HepG2 (cell line): Measurements from ENCODE around the gene THBD. TPM values are rescaled to one million over a fixed set of nuclear protein-coding genes. Genes with fewer than 3 reads are reported as not detected.

ENCODE experiments used
- ATAC-seq: fragments of 200-7000 bp; cut with Tn5 transposase; 3 replicates; pipeline ENCODE4 v1.9.1; 2020; ENCODE audit warnings: mild to moderate bottlenecking, moderate library complexity
- BruUV-seq: library from RNA; stranded (reverse); fragments of 400-500 nt; replicated peaks from 2 replicates; lab custom pipeline; 2021; lab: Mats Ljungman, UMichigan
- CTCF ChIA-PET: fragments of 300-600 bp; formaldehyde crosslinking; extraction: SDS; loops from one replicate; lab custom pipeline; 2021; ENCODE audit warnings: low total read pairs, inconsistent platforms, low intra/inter-chr PET ratio; lab: Yijun Ruan, JAX
- POLR2A ChIA-PET: fragments of 350-600 bp; sonication (Branson Sonifier 250); formaldehyde crosslinking; loops from one replicate; lab custom pipeline; 2020; ENCODE audit warnings: antibody characterized with exemption, inconsistent platforms; lab: Yijun Ruan, JAX
- DNase-seq: peaks from one replicate; pipeline ENCODE4 v3.0.0-alpha.2; 2015; ENCODE audit warnings: low spot score
- FAIRE-seq: peaks from 3 replicates; lab custom pipeline; 2011; peaks lifted over from hg19 to GRCh38; lab: Jason Lieb, UNC
- H2AFZ ChIP-seq: one replicate; pipeline ENCODE4 v1.6.1; 2011; ENCODE audit warnings: low read length, inconsistent platforms
- H3K27ac ChIP-seq: fragments of 300-600 bp; 3 replicates; pipeline ENCODE4 v1.8.0; 2011; ENCODE audit warnings: mixed run types, mild to moderate bottlenecking, mixed read lengths, low read length, inconsistent platforms; ENCODE audit not compliant: insufficient read depth; ENCODE audit errors: extremely low read length
- H3K27me3 ChIP-seq, 2 experiments: fragments of 200-600 bp in 1 of 2; 2 replicates in 1 of 2; 3 replicates in 1 of 2; pipeline versions ENCODE4 v1.6.0 to v1.8.0; 2011; ENCODE audit warnings: low read length in 2 of 2, mild to moderate bottlenecking in 2 of 2, moderate library complexity in 2 of 2, inconsistent platforms in 1 of 2; ENCODE audit not compliant: insufficient read depth in 2 of 2, control insufficient read depth in 1 of 2
- H3K36me3 ChIP-seq, 2 experiments: fragments of 200-600 bp in 1 of 2; replicated peaks in 1 of 2; 2 replicates in 1 of 2; 3 replicates in 1 of 2; pipeline versions ENCODE4 v1.5.1 to v1.8.0; 2011; ENCODE audit warnings: low read length in 2 of 2, inconsistent platforms in 1 of 2; ENCODE audit not compliant: insufficient read depth in 2 of 2, control insufficient read depth in 1 of 2
- H3K4me1 ChIP-seq: 2 replicates; pipeline ENCODE4 v1.5.1; 2012; ENCODE audit warnings: low read length, inconsistent platforms; ENCODE audit not compliant: insufficient read depth
- H3K4me2 ChIP-seq: 2 replicates; pipeline ENCODE4 v1.6.0; 2011; ENCODE audit warnings: low read depth, low read length, inconsistent platforms
- H3K4me3 ChIP-seq, 3 experiments: fragments of 200-600 bp in 1 of 3; sonication (generic), shearing (Covaris generic) in 1 of 3; replicated peaks in 1 of 3; 2 replicates each; pipeline ENCODE4 v1.5.1; 2011 to 2016; ENCODE audit warnings: low read length in 3 of 3, inconsistent platforms in 2 of 3, low read depth in 2 of 3, mild to moderate bottlenecking in 2 of 3, control low read depth in 1 of 3, mixed read lengths in 1 of 3; ENCODE audit not compliant: insufficient read depth in 1 of 3
- H3K79me2 ChIP-seq: one replicate; pipeline ENCODE4 v1.6.1; 2011; ENCODE audit warnings: low read length, inconsistent platforms; ENCODE audit not compliant: insufficient read depth
- H3K9ac ChIP-seq: 2 replicates; pipeline ENCODE4 v1.6.0; 2011; ENCODE audit warnings: mild to moderate bottlenecking, low read depth, low read length, inconsistent platforms; ENCODE audit not compliant: insufficient read depth
- H3K9me3 ChIP-seq: 2 replicates; pipeline ENCODE4 v1.5.1; 2012; ENCODE audit warnings: mild to moderate bottlenecking, low read length
- H4K20me1 ChIP-seq: 2 replicates; pipeline ENCODE4 v1.6.0; 2011; ENCODE audit warnings: inconsistent platforms, mild to moderate bottlenecking, low read length, moderate library complexity; ENCODE audit not compliant: insufficient read depth
- CBX5 ChIP-seq: sonication (generic); formaldehyde crosslinking; IDR thresholded peaks from 2 replicates; pipeline ENCODE4 v1.4.0; 2020; ENCODE audit warnings: missing genetic modification reagents, borderline replicate concordance
- CTCF ChIP-seq: sonication (generic); formaldehyde crosslinking; IDR thresholded peaks from 2 replicates; pipeline ENCODE4 v1.5.0; 2020; ENCODE audit warnings: mild to moderate bottlenecking, missing genetic modification reagents, moderate library complexity
- ISX ChIP-seq: sonication (generic); formaldehyde crosslinking; conservative IDR thresholded peaks from 2 replicates; pipeline ENCODE4 v1.5.0; 2020; ENCODE audit warnings: missing genetic modification reagents
- JUND ChIP-seq: sonication (generic); formaldehyde crosslinking; IDR thresholded peaks from 2 replicates; pipeline ENCODE4 v1.8.0; 2022; ENCODE audit warnings: mild to moderate bottlenecking, missing genetic modification reagents
- NAIF1 ChIP-seq: sonication (generic); formaldehyde crosslinking; IDR thresholded peaks from 2 replicates; pipeline ENCODE4 v1.5.0; 2020; ENCODE audit warnings: mild to moderate bottlenecking, missing genetic modification reagents, borderline replicate concordance
- PCBP2 ChIP-seq: fragments of 200-400 bp; formaldehyde crosslinking; optimal IDR thresholded peaks from 2 replicates; pipeline ENCODE3; 2018; ENCODE audit warnings: low read length, low read depth; ENCODE audit not compliant: poor library complexity, severe bottlenecking
- PHF5A ChIP-seq: IDR thresholded peaks from one replicate; pipeline ENCODE4 v1.6.1; 2018; ENCODE audit warnings: low read depth, missing genetic modification reagents; ENCODE audit not compliant: unreplicated experiment
- SKIL ChIP-seq: sonication (generic); formaldehyde crosslinking; IDR thresholded peaks from 2 replicates; pipeline ENCODE4 v1.8.0; 2022; ENCODE audit warnings: missing genetic modification reagents, mild to moderate bottlenecking, moderate library complexity, borderline replicate concordance
- SMC3 ChIP-seq: IDR thresholded peaks from 2 replicates; pipeline ENCODE4 v1.6.1; 2011; ENCODE audit warnings: low read length, improper control_type of control experiment
- SMYD3 ChIP-seq: sonication (generic); formaldehyde crosslinking; IDR thresholded peaks from 2 replicates; pipeline ENCODE4 v1.8.1; 2023; ENCODE audit warnings: mild to moderate bottlenecking, missing genetic modification reagents
- STAG1 ChIP-seq: sonication (generic); formaldehyde crosslinking; IDR thresholded peaks from 2 replicates; pipeline ENCODE4 v1.4.0; 2020; ENCODE audit warnings: missing genetic modification reagents
- ZNF234 ChIP-seq: sonication (generic); formaldehyde crosslinking; conservative IDR thresholded peaks from 2 replicates; pipeline ENCODE4 v1.5.1; 2020; ENCODE audit warnings: mild to moderate bottlenecking, missing genetic modification reagents
- ZNF275 ChIP-seq: sonication (generic); formaldehyde crosslinking; IDR thresholded peaks from 2 replicates; pipeline ENCODE4 v1.8.0; 2022; ENCODE audit warnings: missing genetic modification reagents, mild to moderate bottlenecking, inconsistent platforms, borderline replicate concordance
- WGBS: methylation state at CpG from one replicate; pipeline ENCODE4 v1.1.6; 2017; ENCODE audit warnings: low lambda C conversion rate; 5-methylcytosine and 5-hydroxymethylcytosine counted together
- in situ Hi-C: cut with HindIII; loops from 2 replicates; pipeline ENCODE4 v1.10.0; 2017; ENCODE audit warnings: low pct_unique_long_range_greater_than_20kb; ENCODE audit not compliant: extremely low pct_ligation_motif_present
- intact Hi-C: fragments of 100-400 bp; cut with micrococcal nuclease; formaldehyde crosslinking; loops from one replicate; pipeline ENCODE4 v1.10.0; 2022; ENCODE audit not compliant: unreplicated experiment
- polyA plus RNA-seq, 8 experiments: library from polyadenylated mRNA; depleted of rRNA in 3 of 8; stranded (reverse) in 7 of 8; unstranded in 1 of 8; fragments of >200 nt; fragmentation: Illumina TruSeq in 4 of 8; extraction: Trizol in 4 of 8; gene quantifications; 2 replicates each; pipeline versions ENCODE4 v1.2.1 to v1.2.3, GENCODE V29; 2011 to 2016; ENCODE audit warnings: low read depth in 4 of 8, missing spikeins in 1 of 8, mixed read lengths in 1 of 8; ENCODE audit not compliant: insufficient read depth in 1 of 8
- total RNA-seq, 5 experiments: library from RNA; depleted of rRNA; stranded (reverse); fragments of >200 nt; fragmentation: Illumina TruSeq; extraction: Trizol; gene quantifications; 2 replicates each; pipeline ENCODE4 v1.2.3, GENCODE V29; 2016; ENCODE audit warnings: low read depth in 1 of 5

THBD gene
- total and polyA plus RNA-seq, 2 of the 13 experiments (the other 11 are each of a cell fraction or from before 2014, with no cell fraction given), result 0.03 TPM; not detected in 1

- no peak overlapping the region for H2AFZ ChIP-seq
- FAIRE-seq (no peak), DNase-seq (peak; percentile 16), ATAC-seq (peak; percentile 80)
- H3K9ac ChIP-seq, result no peak overlapping the region
- TF ChIP-seq CBX5 (no peak), JUND (CRISPR knock-in tag) (no peak; the same call in 1 of the 2 replicates), STAG1 (CRISPR knock-in tag) (peak; percentile 59), CTCF (CRISPR knock-in tag) (peak; percentile 70), SMC3 (peak; percentile 15; the same call in 1 of the 2 replicates)
- no peaks in the 10 kb centered on the region for H3K9me3 ChIP-seq
- H3K27ac ChIP-seq, result no peak overlapping the region
- no peaks in the 10 kb centered on the region for H3K27me3 ChIP-seq
- intact Hi-C loops (loop anchor here (10.0 kb wide), 1 partner anchor 384 kb away; no protein-coding TSS in a partner anchor), in situ Hi-C loops (no loop called here)
- H3K79me2 ChIP-seq, result no peaks in the 10 kb centered on the region
- H3K4me3 ChIP-seq, result no peak overlapping the region
- H3K4me2 ChIP-seq, result no peak overlapping the region
- H3K36me3 ChIP-seq, result no peaks in the 10 kb centered on the region
- H4K20me1 ChIP-seq, result no peaks in the 10 kb centered on the region
- WGBS, result 9% methylated on average over 6 of the region's 6 CpGs
- no peaks in the 10 kb centered on the region for H3K4me1 ChIP-seq
- no TSS peak for BruUV-seq
- POLR2A ChIA-PET, result no interaction called here
- CTCF ChIA-PET, result no interaction called here
Observed at GRCh38 chr20:23079016-23079351, 29.5 kb upstream of the THBD start.

GRCh38 chr20:23078351-23079015, 29.0 kb upstream of the THBD start:
- H3K4me1 ChIP-seq, result no peaks in the 10 kb centered on the region
- H3K9me3 ChIP-seq, result no peaks in the 10 kb centered on the region
- intact Hi-C loops (loop anchor here (10.0 kb wide), 1 partner anchor 384 kb away; no protein-coding TSS in a partner anchor), in situ Hi-C loops (no loop called here)
- ChIA-PET CTCF (no interaction called here), POLR2A (no interaction called here)
- no TSS peak for BruUV-seq
- no peak overlapping the region for H2AFZ ChIP-seq
- H3K79me2 ChIP-seq, result no peaks in the 10 kb centered on the region
- no peak overlapping the region for H3K4me3 ChIP-seq
- FAIRE-seq, result no peak
- H3K27ac ChIP-seq, result no peak overlapping the region
- H3K4me2 ChIP-seq, result no peak overlapping the region
- no peak for ATAC-seq
- H3K9ac ChIP-seq, result no peak overlapping the region
- H4K20me1 ChIP-seq, result no peaks in the 10 kb centered on the region
- DNase-seq, result no peak
- H3K36me3 ChIP-seq, result no peaks in the 10 kb centered on the region
- WGBS, result 42% methylated on average over 5 of the region's 5 CpGs
- H3K27me3 ChIP-seq, result no peaks in the 10 kb centered on the region
- no peak for TF ChIP-seq ISX (CRISPR knock-in tag)
- TF ChIP-seq NAIF1, result no peak
- TF ChIP-seq SMYD3, result no peak
- TF ChIP-seq ZNF275 (CRISPR knock-in tag), result no peak
- TF ChIP-seq ZNF234, result no peak
- no peak for TF ChIP-seq PHF5A (CRISPR knock-in tag)
- no peak for TF ChIP-seq SKIL (CRISPR knock-in tag)
- no peak for TF ChIP-seq PCBP2
